Choroid plexus epithelial cell (primary cell): ENCODE data around the gene RBMXL3.

Source experiments
- DNase-seq: peaks from one replicate; pipeline ENCODE4 v3.0.0-alpha.2; 2010; ENCODE audit warnings: low read depth
- H3K4me3 ChIP-seq: 2 replicates; pipeline ENCODE4 v1.5.1; 2011; ENCODE audit warnings: low read depth, mild to moderate bottlenecking, control low read depth, low read length, moderate library complexity
- TF ChIP-seq, protein P1 (sequence below): conservative IDR thresholded peaks from 2 replicates; pipeline ENCODE4 v1.5.1; 2011; ENCODE audit warnings: low read depth, mild to moderate bottlenecking, control low read depth, inconsistent platforms, low read length, moderate library complexity

The RBMXL3 gene

DNA sequence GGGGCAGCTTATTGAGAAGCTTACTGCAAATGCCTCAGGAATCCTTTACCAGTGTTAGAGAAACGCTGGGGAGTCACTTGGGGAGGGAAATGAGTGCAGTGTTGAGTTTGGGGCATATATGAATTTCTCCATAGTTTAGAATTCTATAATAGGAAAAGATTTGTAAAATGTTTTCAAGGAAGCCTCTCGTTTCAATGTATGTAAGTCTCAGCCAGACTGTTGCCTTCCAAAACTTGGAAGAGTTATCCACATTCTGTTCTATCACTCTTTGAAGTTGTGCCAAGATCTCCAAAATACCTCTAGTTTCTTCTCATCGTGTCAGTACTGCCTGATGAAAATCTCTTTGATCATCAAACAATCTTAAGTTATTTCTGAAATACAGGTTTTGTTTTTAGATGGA is 45.3 kb downstream of the RBMXL3 start:
- TF ChIP-seq, protein P1, sequence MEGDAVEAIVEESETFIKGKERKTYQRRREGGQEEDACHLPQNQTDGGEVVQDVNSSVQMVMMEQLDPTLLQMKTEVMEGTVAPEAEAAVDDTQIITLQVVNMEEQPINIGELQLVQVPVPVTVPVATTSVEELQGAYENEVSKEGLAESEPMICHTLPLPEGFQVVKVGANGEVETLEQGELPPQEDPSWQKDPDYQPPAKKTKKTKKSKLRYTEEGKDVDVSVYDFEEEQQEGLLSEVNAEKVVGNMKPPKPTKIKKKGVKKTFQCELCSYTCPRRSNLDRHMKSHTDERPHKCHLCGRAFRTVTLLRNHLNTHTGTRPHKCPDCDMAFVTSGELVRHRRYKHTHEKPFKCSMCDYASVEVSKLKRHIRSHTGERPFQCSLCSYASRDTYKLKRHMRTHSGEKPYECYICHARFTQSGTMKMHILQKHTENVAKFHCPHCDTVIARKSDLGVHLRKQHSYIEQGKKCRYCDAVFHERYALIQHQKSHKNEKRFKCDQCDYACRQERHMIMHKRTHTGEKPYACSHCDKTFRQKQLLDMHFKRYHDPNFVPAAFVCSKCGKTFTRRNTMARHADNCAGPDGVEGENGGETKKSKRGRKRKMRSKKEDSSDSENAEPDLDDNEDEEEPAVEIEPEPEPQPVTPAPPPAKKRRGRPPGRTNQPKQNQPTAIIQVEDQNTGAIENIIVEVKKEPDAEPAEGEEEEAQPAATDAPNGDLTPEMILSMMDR = no peak
- H3K4me3 ChIP-seq = peak overlapping the region; percentile 69
- no peak for DNase-seq

DNA sequence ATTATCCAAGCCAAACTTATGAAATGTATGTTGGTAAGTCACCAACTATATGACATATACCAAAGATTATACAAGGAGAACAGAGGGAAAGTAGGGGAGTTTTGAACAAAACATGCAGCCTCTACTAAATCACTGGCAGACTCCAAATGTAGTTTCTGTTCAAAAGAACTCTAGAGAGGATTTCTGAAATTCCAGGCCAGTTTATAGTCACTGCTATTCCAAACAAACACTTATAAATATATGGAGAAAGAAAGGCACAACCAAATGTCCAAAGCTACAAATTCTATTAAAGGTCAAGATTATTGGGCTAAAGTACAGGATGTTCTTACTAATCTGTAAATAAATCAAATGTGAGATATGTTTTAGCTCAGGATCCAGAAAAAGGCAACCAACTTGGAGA is 47.4 kb downstream of the RBMXL3 start:
- TF ChIP-seq, protein P1 = no peak
- DNase-seq = no peak
- no peak overlapping the region for H3K4me3 ChIP-seq

DNA sequence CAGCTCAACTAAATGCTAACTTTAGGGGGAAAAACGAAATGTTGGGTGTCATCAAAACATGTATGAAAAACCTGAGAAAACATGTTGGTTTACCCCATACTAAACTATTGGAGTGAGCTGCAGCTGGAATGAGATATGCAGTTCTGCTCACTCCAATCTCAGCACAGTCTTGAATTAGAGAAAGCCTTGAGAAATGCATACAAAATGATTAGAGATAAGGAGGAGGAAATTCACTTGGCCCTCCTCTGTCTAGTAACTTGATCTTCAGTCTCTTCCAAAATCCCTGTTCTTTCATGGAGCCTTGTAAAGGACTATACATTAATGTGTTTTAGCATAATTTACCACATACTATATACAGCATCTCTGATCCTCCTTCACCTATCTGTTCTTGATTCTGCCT is 47.8 kb downstream of the RBMXL3 start:
- no peak overlapping the region for H3K4me3 ChIP-seq
- DNase-seq = no peak
- TF ChIP-seq, protein P1 = no peak
